ENCODE data around the gene TFB1M. TPM values are rescaled to one million over a fixed set of nuclear protein-coding genes. Genes with fewer than 3 reads are reported as not detected.

Gene TFB1M
- total RNA-seq, 2 donors from 2014 or later: 10.7 to 14.1 TPM

DNA sequence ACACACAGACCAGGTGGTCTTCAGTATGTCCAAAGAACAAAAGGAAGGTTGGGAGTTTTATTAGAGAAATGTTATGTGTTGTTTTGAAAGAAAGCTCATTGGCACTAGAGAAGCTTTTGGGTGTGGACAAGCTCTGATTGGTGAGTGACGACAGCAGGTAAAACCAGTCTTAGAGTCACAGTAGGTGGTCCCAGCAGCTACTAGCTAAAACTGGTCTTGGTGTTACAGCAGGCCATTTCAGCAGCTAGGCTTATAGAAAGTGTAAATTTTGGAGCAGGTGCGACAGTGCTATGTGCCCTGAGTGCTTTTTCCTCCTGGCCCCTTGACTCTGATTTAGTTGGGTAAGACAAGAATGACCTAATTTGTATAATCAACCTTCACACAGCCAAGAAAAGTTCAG lies 46.9 kb downstream of the TFB1M start:
- intact Hi-C loops (cut with DNase I): no loop called here
- no peak for TF ChIP-seq POLR2A (IDR thresholded peaks at IDR 0.05)
- TF ChIP-seq, protein P1, sequence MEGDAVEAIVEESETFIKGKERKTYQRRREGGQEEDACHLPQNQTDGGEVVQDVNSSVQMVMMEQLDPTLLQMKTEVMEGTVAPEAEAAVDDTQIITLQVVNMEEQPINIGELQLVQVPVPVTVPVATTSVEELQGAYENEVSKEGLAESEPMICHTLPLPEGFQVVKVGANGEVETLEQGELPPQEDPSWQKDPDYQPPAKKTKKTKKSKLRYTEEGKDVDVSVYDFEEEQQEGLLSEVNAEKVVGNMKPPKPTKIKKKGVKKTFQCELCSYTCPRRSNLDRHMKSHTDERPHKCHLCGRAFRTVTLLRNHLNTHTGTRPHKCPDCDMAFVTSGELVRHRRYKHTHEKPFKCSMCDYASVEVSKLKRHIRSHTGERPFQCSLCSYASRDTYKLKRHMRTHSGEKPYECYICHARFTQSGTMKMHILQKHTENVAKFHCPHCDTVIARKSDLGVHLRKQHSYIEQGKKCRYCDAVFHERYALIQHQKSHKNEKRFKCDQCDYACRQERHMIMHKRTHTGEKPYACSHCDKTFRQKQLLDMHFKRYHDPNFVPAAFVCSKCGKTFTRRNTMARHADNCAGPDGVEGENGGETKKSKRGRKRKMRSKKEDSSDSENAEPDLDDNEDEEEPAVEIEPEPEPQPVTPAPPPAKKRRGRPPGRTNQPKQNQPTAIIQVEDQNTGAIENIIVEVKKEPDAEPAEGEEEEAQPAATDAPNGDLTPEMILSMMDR (IDR thresholded peaks at IDR 0.05): no peak
- no peak for TF ChIP-seq POLR2AphosphoS5 (IDR thresholded peaks at IDR 0.05)
- H3K27ac ChIP-seq: no peak overlapping the region
- 90% methylated on average over 2 of the region's 2 CpGs for WGBS
- H3K4me3 ChIP-seq: no peak overlapping the region
- no peaks in the 10 kb centered on the region for H3K27me3 ChIP-seq (replicated peaks; ENCODE audit: insufficient read depth)
- peaks cover 3% of the 10 kb centered on the region for H3K4me1 ChIP-seq (replicated peaks)
- no peak for DNase-seq (ENCODE audit: low spot score)
- no peaks in the 10 kb centered on the region for H3K9me3 ChIP-seq
- no peaks in the 10 kb centered on the region for H3K36me3 ChIP-seq

DNA sequence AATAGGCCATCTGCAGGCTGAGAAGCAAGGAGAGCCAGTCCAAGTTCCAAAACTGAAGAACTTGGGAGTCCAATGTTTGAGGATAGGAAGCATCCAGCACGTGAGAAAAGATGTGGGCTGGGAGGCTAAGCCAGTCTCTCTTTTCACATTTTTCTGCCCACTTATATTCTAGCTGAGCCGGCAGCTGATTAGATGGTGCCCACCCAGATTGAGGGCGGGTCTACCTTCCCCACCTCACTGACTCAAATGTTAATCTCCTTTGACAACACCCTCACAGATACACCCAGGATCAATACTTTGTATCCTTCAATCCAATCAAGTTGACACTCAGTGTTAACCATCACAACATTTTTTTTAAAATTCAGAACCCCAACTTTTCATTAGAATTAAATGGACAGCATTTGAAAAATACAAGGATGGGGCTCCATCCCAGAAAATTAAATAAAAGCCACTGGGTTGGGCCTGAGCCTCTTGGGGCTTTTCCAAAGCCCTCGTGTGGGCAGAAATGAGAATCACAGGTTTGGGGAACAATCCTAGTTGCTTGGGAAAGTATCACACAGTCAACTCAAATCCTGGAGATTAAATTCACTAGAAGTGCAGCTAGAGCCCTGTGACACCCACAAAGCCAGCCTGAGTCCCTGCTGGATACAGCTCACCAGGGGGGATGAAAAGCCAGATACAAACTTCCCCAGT lies 48.3 kb downstream of the TFB1M start:
- H3K4me3 ChIP-seq: no peak overlapping the region
- no peaks in the 10 kb centered on the region for H3K4me1 ChIP-seq (replicated peaks)
- intact Hi-C loops (cut with DNase I): no loop called here
- TF ChIP-seq, protein P1 (IDR thresholded peaks at IDR 0.05): no peak
- TF ChIP-seq POLR2A (IDR thresholded peaks at IDR 0.05) (no peak), POLR2AphosphoS5 (IDR thresholded peaks at IDR 0.05) (no peak)
- no peak overlapping the region for H3K27ac ChIP-seq
- WGBS: 90% methylated on average over 4 of the region's 4 CpGs
- H3K27me3 ChIP-seq (replicated peaks; ENCODE audit: insufficient read depth): no peaks in the 10 kb centered on the region
- no peaks in the 10 kb centered on the region for H3K9me3 ChIP-seq
- H3K36me3 ChIP-seq: no peaks in the 10 kb centered on the region
- no peak for DNase-seq (ENCODE audit: low spot score)

DNA sequence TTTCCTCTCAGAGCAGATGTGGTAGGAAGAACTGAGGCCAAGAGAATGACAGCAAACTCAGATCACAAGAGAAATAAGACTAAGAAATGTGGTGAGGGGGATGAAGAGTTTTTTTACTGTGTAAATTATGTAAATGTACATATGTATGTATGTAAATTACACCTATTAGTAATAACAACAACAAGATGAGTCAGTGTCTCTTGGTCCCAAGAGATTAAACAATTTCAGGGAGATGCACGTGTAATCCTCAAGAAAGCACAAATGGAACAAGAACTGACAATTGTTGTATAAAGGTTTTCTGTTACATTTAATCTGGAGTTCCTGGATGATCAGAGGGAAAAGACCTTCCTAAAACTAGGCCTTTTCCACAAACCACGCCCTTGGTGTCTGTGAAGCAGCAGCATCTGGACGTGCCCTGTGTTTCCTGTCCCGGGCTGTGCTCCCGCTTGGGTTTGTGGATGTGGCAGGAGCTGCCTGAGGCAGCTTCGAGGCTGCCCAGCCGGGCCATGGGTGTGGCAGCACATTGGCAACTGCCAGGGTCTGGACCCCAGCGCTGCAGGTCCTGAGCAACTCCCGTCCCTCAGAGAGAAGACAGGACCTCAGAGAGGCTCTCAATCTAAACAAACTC lies 49.5 kb downstream of the TFB1M start:
- no peak for DNase-seq (ENCODE audit: low spot score)
- WGBS: 50% methylated on average over 9 of the region's 9 CpGs
- Histone ChIP-seq H3K9me3 (no peaks in the 10 kb centered on the region), H3K4me3 (no peak overlapping the region), H3K36me3 (no peaks in the 10 kb centered on the region), H3K27ac (no peak overlapping the region), H3K27me3 (replicated peaks; ENCODE audit: insufficient read depth) (no peaks in the 10 kb centered on the region), H3K4me1 (replicated peaks) (no peaks in the 10 kb centered on the region)
- TF ChIP-seq, protein P1 (IDR thresholded peaks at IDR 0.05): no peak
- TF ChIP-seq POLR2AphosphoS5 (IDR thresholded peaks at IDR 0.05) (no peak), POLR2A (IDR thresholded peaks at IDR 0.05) (no peak)
- intact Hi-C loops (cut with DNase I): no loop called here

DNA sequence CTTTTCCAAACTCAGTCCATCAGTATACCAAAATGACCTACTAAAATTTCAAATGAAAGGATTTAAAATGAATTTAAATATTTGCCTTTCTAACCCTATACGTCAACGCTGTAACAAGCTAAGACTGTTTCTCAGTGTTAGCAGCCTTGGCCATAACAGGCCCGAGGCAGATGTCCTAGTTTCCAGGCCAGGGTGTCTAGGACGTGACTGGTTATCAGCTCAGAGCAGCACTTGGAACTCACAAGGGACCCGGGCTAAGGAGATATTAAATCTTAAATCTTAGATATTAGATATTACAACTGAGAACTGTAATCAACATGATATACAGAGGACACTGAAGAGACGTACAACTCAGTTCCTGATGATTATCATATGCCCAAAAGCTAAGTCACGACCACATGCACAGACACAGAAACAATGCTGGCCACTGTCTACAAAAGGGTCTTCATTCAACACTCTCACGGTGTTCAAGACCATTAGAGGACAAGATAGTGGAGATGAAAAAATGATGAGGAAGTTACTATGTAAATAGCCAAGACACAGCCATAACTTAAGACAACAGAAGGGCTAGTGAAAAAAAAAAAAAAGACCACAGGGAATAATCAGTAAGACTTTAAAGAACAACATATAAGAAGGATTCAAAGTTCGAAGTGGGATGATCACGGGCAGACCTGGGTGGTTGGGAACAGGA lies 50.8 kb downstream of the TFB1M start, which contains the start of gene CLDN20:
CLDN20 (plus strand) TSS at position 641 of the 691 bp plus-strand sequence. CDS start 11,707 bp downstream, outside the sequence.
- TF ChIP-seq POLR2A (IDR thresholded peaks at IDR 0.05): no peak
- no peak for TF ChIP-seq POLR2AphosphoS5 (IDR thresholded peaks at IDR 0.05)
- TF ChIP-seq, protein P1 (IDR thresholded peaks at IDR 0.05): no peak
- intact Hi-C loops (cut with DNase I): no loop called here
- H3K27me3 ChIP-seq (replicated peaks; ENCODE audit: insufficient read depth): no peaks in the 10 kb centered on the region
- no peaks in the 10 kb centered on the region for H3K9me3 ChIP-seq
- no peak within 1 kb of the TSS for H3K27ac ChIP-seq
- H3K4me3 ChIP-seq: no peak within 1 kb of the TSS
- no peaks in the 10 kb centered on the region for H3K4me1 ChIP-seq (replicated peaks)
- WGBS: 83% methylated on average over 10 of the region's 10 CpGs
- no peak for DNase-seq (ENCODE audit: low spot score)
- H3K36me3 ChIP-seq: no peaks in the 10 kb centered on the region
